Fibroblast of lung (primary cell): ENCODE measurements around the gene MAP3K9.

Experiments used
- EZH2 ChIP-seq: IDR thresholded peaks from 2 replicates; pipeline ENCODE4 v1.5.1; 2012; ENCODE audit warnings: low read length, control low read depth, mild to moderate bottlenecking; ENCODE audit errors: missing control alignments
- TF ChIP-seq, protein P1 (sequence below), 2 donors: IDR thresholded peaks in 1 of 2; conservative IDR thresholded peaks in 1 of 2; 1 replicate in 1 of 2; 2 replicates in 1 of 2; pipeline ENCODE4 v1.5.1; 2011 to 2012; ENCODE audit warnings: low read length in 2 of 2, control low read depth in 1 of 2, inconsistent platforms in 1 of 2, low read depth in 1 of 2, mild to moderate bottlenecking in 1 of 2

DNA sequence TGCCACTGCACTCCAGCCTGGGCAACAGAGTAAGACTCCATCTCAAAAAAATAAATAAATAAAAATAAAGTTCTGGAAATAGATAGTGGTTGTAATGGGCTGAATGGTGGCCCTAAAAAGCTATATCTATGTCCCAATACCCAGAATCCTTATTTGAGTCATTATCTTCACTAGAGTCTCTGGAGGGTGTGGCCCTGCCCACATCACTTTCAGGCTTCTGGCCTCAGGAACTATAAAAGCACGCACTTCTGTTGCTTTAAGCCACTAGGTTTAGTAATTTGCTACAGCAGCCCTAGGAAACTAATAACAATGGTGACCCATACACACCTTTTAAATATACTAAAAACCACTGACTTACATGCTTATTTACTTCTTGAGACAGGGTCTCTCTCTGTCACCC, 49.9 kb downstream of the MAP3K9 start:
- TF ChIP-seq, protein P1, sequence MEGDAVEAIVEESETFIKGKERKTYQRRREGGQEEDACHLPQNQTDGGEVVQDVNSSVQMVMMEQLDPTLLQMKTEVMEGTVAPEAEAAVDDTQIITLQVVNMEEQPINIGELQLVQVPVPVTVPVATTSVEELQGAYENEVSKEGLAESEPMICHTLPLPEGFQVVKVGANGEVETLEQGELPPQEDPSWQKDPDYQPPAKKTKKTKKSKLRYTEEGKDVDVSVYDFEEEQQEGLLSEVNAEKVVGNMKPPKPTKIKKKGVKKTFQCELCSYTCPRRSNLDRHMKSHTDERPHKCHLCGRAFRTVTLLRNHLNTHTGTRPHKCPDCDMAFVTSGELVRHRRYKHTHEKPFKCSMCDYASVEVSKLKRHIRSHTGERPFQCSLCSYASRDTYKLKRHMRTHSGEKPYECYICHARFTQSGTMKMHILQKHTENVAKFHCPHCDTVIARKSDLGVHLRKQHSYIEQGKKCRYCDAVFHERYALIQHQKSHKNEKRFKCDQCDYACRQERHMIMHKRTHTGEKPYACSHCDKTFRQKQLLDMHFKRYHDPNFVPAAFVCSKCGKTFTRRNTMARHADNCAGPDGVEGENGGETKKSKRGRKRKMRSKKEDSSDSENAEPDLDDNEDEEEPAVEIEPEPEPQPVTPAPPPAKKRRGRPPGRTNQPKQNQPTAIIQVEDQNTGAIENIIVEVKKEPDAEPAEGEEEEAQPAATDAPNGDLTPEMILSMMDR (conservative IDR thresholded peaks at IDR 0.05 in 1 of 2, IDR thresholded peaks at IDR 0.05 in 1 of 2; ENCODE audit: low read depth in 1 of 2, low read length in 2 of 2): no peak
- no peak for TF ChIP-seq EZH2
